Astrocyte of the cerebellum (primary cell): Measurements from ENCODE around the gene MT1B.
"Not testable (repeated sequence)": the region's sequence is repeated elsewhere in the genome, so short reads cannot be mapped to it uniquely, and the experiment has no call there.

ENCODE experiments used
- DNase-seq: peaks from one replicate; pipeline ENCODE4 v3.0.0-alpha.2; 2011; ENCODE audit warnings: low read depth
- H3K4me3 ChIP-seq: 2 replicates; pipeline ENCODE4 v1.5.1; 2011; ENCODE audit warnings: mild to moderate bottlenecking, low read depth, low read length, moderate library complexity
- in situ Hi-C: cut with HindIII; loops from 2 replicates; pipeline ENCODE4 v1.10.0; 2017; ENCODE audit warnings: low sequenced_read_pairs
- TF ChIP-seq, protein P1 (sequence below): IDR thresholded peaks from 2 replicates; pipeline ENCODE4 v1.5.1; 2012; ENCODE audit warnings: low read length, low read depth, moderate library complexity, mild to moderate bottlenecking; ENCODE audit errors: missing control alignments

The MT1B gene

DNA sequence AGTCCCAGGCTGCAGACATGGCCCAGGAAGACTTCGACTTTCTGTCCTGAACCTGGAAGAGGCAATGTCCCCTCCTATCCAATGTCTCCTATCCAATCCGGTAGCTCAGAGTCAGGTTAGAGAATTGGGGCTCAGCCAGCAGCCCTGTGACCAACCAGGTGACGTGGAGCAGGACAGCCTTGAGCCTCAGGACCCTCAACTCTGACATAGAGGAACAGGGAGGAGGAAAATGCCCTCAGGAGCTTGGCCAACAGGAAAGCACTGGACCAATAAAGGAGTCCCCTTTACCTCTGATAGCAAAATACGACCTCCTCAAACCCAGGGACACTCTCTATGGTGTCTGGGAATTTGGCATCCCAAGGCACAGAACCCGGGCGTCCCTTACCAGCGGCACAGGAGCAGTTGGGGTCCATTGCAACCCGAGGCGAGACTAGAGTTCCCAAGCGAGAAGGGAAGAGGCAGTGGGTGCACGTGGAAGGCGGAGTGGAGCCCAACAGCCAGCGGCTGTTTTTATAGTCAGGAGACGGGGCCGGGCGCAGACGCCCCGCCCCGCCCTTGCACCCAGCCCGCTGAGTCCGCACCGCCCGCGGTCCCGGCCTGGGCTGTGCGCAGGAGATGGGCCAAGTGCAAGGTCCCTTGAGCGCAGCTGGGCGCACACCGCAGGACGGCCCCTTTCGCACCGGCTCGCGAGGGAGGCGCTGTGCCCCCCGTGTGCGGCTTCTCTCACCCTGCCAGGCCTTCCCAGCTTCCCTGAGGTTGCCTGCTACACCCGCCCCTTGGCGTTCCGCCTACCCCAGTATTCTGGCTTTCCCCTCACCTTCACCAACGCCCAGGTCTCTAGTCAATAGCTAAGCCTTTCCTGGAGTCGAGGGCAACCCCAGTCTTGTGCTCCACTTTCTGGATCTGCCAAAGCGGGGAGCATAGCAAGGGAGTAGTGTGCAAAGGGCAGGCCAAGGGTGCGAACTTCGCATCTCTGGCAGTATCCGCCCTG, 16.2 kb downstream of the MT1B start, which contains the start of gene MT1G:
MT1G (minus strand) TSS at position 485 of the 991 bp plus-strand sequence; CDS start at position 413, 72 bp downstream.
- TF ChIP-seq, protein P1, sequence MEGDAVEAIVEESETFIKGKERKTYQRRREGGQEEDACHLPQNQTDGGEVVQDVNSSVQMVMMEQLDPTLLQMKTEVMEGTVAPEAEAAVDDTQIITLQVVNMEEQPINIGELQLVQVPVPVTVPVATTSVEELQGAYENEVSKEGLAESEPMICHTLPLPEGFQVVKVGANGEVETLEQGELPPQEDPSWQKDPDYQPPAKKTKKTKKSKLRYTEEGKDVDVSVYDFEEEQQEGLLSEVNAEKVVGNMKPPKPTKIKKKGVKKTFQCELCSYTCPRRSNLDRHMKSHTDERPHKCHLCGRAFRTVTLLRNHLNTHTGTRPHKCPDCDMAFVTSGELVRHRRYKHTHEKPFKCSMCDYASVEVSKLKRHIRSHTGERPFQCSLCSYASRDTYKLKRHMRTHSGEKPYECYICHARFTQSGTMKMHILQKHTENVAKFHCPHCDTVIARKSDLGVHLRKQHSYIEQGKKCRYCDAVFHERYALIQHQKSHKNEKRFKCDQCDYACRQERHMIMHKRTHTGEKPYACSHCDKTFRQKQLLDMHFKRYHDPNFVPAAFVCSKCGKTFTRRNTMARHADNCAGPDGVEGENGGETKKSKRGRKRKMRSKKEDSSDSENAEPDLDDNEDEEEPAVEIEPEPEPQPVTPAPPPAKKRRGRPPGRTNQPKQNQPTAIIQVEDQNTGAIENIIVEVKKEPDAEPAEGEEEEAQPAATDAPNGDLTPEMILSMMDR, result no peak
- DNase-seq, result no peak
- in situ Hi-C loops, result no loop called here
- H3K4me3 ChIP-seq, result peak within 1 kb of the TSS; percentile 8

DNA sequence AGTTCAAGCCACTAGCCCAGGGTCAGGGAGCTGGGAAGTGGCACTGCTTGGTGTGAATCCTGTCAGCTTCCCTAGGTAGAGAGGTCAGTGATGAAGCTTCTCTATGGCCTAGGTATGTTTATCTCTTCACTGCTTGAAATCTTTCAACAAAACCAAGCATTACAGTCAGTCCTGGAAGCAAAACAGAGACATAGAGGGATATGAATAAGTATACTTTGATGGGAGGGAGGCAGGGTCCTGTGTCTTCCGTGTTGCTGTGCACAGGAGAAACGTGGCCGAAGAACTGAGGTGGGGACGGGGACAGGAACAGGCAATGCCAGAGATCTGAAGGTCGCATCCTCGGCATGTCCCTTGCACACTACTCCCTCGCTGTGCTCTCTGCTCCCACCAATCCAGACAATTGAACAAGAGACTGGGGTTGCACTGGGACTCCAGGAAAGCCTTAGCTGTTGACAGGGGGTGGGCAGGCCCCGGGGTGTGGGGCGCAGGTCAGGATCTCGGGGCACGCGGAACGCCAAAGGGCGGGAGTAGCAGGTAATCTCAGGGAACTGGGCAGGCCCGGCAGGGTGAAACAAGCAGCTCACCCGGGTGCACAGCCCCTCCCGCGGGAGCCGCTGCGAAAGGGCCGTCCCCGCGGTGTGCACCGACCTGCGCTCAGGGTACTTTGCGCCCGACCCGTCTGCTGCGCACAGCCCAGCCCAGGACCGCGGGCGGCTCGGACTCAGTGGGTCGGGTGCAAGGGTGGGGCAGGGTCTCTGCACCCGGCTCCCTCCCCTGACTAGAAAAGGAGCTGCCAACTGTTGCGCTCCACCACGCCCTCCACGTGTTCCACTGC, 17.5 kb downstream of the MT1B start, which contains the start of gene MT1H:
MT1H (plus strand) TSS at position 810 of the 835 bp plus-strand sequence. CDS start 71 bp downstream, outside the sequence.
- TF ChIP-seq, protein P1, result no peak
- DNase-seq, result no peak
- in situ Hi-C loops, result no loop called here
- no peak within 1 kb of the TSS for H3K4me3 ChIP-seq

DNA sequence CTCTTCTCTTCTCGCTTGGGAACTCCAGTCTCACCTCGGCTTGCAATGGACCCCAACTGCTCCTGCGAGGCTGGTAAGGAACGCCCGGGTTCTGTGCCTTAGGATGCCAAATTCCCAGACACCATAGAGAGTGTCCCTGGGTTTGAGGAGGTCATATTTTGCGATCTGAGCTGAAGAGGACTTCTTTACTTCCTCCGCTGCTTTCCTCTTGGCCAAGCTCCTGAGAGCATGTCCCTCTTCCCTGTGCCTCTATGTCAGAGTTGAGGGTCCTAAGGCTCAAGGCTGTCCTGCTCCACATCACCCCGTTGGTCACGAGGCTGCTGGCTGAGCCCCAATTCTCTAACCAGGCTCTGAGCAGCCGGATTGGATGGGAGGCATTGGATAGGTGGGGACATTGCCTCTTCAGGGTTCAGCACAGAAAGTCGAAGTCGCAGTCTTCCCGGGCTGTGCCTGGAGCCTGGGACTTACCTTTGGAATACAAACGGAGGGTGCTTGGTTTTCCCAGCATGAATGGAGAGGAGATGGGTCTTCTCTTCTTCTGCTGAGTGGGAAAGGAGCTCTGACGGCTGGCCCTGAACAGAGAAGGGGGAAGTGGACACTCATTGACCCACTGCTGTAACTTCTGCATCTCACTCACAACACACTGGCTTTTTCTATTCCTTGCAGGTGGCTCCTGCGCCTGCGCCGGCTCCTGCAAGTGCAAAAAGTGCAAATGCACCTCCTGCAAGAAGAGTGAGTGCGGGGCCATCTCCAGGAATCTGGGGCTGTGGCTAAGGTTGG, 18.3 kb downstream of the MT1B start:
- no peak for DNase-seq
- TF ChIP-seq, protein P1, result no peak
- no peak overlapping the region for H3K4me3 ChIP-seq
- in situ Hi-C loops, result no loop called here

DNA sequence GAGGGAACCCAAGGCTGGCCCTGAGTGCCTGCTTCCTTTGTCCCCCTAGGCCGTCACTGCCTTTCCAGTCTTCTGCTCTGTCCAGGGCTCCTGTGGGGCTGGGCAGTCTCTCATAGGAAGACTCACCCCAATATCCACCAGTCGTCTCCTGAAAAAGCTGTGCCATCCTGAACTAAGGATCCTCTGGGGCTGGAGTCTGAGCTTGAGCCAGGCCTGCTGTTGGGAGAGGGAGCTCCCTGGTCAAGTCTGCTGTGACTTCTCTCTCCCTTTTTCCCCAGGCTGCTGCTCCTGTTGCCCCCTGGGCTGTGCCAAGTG, 18.9 kb downstream of the MT1B start:
- H3K4me3 ChIP-seq, result no peak overlapping the region
- DNase-seq, result no peak
- in situ Hi-C loops, result no loop called here
- TF ChIP-seq, protein P1, result no peak

DNA sequence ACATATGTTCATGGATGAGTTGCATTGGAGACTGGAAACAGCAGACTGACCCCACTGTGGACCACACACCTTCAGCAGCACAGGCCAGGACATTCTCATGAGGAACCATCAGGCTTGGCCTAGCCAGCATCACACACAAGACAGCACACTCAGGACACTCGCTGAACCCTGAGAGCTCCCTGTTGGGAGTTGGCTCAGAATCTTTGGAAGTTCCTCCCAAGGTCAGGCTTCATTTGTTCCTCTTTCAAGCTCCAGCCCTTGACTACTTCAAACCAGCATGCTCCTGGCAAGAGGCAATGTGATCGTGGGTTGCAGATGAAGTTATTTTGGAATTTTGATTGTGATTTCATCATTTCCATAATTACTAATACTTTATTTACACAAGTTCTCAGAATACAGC, 20.0 kb downstream of the MT1B start:
- H3K4me3 ChIP-seq, in situ Hi-C loops: not testable (repeated sequence)
- DNase-seq, result peak; percentile 41

DNA sequence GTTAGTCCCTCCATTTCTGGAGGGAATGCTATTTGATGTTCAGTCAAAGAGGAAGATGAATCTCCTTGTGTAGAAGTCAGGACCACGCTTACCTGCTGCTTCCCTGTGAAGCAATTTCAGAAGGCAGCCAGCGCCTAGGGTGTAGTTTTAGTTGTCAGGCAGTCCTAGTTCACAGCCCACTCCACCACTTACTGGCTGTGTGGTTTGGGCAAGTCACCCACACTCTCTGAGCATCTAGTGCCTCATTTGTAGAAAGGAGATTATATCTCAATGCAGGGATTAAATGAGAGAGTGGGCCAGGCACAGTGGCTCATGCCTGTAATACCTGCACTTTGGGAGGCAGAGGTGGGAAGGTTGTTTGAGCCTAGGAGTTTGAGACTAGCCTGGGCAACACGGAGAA, 20.5 kb downstream of the MT1B start:
- H3K4me3 ChIP-seq, in situ Hi-C loops, DNase-seq: not testable (repeated sequence)

DNA sequence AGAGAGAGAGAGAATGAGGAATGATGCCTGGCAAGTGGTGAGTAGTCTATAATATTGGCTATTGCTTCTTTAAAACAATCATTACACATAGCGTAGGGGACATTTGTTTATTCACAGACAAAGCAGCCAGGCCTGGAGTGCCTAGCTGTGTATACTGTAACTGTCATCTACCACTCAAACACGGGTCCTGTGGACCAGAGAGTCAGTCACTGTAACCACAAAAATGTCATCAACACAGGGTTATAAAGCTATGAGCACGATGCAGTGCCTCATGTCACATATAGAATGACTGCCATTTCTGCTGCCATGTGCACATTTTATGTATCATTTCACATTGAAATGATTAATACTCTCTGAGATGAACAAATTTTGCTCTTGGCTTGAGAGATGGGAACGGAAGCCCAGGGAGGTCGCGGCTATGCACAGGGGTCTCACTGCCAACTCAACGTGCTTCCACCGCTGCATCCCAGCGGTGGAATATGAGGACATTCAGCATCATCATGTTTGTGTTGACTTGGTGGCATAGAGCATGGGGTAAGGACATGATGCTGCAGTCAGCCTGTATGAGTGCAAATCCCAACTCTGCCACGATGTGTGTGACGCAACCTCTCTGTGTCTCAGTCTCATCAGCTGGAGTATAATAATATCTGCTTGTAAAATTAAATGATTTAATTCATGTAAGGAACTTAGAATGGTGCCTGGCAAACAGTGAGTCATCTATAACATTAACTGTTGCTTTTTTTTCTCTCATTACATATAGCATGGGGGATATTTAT, 21.3 kb downstream of the MT1B start:
- in situ Hi-C loops, result no loop called here
- H3K4me3 ChIP-seq, result no peak overlapping the region

More for the DNA sequence above, 21.3 kb downstream of the MT1B start:
- TF ChIP-seq, protein P1, result no peak
- no peak for DNase-seq
